HG03097 (cell line): ENCODE data around the gene LHPP.

Experiments used
- ATAC-seq: cut with Tn5 transposase; IDR thresholded peaks from one replicate; pipeline ENCODE4 v1.9.1; 2021; ENCODE audit not compliant: unreplicated experiment, low FRiP score

LHPP gene

GRCh38 chr10:124469956-124470484, 8.4 kb downstream of the LHPP start:
- ATAC-seq = no peak

GRCh38 chr10:124470544-124471434, 9.2 kb downstream of the LHPP start:
- ATAC-seq = no peak

- no peak for ATAC-seq
Observed at GRCh38 chr10:124472071-124472470, 10.4 kb downstream of the LHPP start.

GRCh38 chr10:124473070-124473469, 11.4 kb downstream of the LHPP start:
- no peak for ATAC-seq

- ATAC-seq = no peak
Observed at GRCh38 chr10:124474514-124475070, 13.0 kb downstream of the LHPP start.

GRCh38 chr10:124476043-124476725, 14.6 kb downstream of the LHPP start:
- no peak for ATAC-seq

- ATAC-seq = no peak
Observed at GRCh38 chr10:124477614-124478363, 16.2 kb downstream of the LHPP start.

- no peak for ATAC-seq
Observed at GRCh38 chr10:124478515-124478914, 16.9 kb downstream of the LHPP start.

GRCh38 chr10:124480860-124481259, 19.2 kb downstream of the LHPP start:
- no peak for ATAC-seq

GRCh38 chr10:124481717-124482116, 20.1 kb downstream of the LHPP start:
- ATAC-seq = no peak

GRCh38 chr10:124482236-124482800, 20.7 kb downstream of the LHPP start:
- ATAC-seq = no peak

GRCh38 chr10:124482876-124483275, 21.3 kb downstream of the LHPP start:
- no peak for ATAC-seq

- no peak for ATAC-seq
Observed at GRCh38 chr10:124484031-124484430, 22.4 kb downstream of the LHPP start.

GRCh38 chr10:124484661-124485060, 23.0 kb downstream of the LHPP start:
- ATAC-seq = no peak

GRCh38 chr10:124486635-124487034, 25.0 kb downstream of the LHPP start:
- no peak for ATAC-seq

GRCh38 chr10:124491105-124491504, 29.5 kb downstream of the LHPP start:
- ATAC-seq = no peak

GRCh38 chr10:124492266-124492665, 30.6 kb downstream of the LHPP start:
- no peak for ATAC-seq

GRCh38 chr10:124493214-124493882, 31.7 kb downstream of the LHPP start:
- ATAC-seq = no peak

GRCh38 chr10:124494046-124494807, 32.6 kb downstream of the LHPP start:
- no peak for ATAC-seq
